ENCODE data around the gene CACNG5. TPM values are rescaled to one million over a fixed set of nuclear protein-coding genes. Genes with fewer than 3 reads are reported as not detected.

The CACNG5 gene, protein sequence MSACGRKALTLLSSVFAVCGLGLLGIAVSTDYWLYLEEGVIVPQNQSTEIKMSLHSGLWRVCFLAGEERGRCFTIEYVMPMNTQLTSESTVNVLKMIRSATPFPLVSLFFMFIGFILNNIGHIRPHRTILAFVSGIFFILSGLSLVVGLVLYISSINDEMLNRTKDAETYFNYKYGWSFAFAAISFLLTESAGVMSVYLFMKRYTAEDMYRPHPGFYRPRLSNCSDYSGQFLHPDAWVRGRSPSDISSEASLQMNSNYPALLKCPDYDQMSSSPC
- not detected for total RNA-seq

DNA sequence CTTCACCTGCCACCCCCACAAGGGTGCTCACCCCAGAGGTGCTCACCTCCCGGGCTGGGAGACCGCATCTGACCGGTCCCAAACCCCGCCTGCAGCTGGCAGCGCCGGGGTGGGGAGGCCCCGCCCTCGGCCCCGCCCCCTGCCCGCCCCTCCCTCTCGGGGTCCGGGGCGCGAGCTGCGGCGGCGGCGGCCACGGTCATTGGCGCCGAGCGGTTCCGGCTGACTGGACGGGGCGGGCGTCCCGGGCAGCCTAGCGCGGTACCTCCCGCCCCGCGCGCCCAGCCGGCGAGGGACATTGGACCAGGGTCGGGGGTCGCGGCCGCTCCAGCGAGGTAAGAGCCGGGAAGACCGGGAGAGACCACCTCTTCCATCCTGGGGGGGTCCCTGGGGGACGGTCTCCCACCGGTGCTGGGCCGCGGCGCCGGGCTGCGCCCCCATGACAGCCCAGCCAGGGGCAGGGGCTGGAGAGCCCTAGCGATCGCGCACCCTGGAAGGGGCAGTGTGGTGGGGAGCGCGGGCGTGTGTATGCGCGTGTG is at the start of gene CACNG5:
TSS of gene CACNG5 (plus strand) at position 199 of the 536 bp plus-strand sequence. CDS start 42,216 bp downstream, outside the sequence.

Small RNAs within 50 kb of the gene (microRNA-seq; reads per million reads assigned to microRNA genes)
- gene MIR634 (ENCODE audit: borderline microRNAs expressed, borderline replicate concordance): not detected

Other genes with a start within 250 kb of the CACNG5 start
- gene CACNG4, start 129.6 kb downstream of the CACNG5 start, total RNA-seq: not detected
- not detected for gene CACNG1, start 209.4 kb downstream of the CACNG5 start, total RNA-seq

All from activated naive CD4-positive, alpha-beta T cell treated with anti-CD3 and anti-CD28 coated beads, Interleukin-2, amount 10 ng/mL, durations not matched to agents 5 hours and 36 hours (primary cell).